ENCODE measurements around the gene CRYBG3.

The CRYBG3 gene

GRCh38 chr3:97830638-97831037 lies 8.8 kb downstream of the CRYBG3 start:
- Histone ChIP-seq H3K4me1 (ENCODE audit: control insufficient read depth, insufficient read depth, low read length) (peaks cover 4% of the 10 kb centered on the region; the same call in 1 of the 2 replicates), H3K9me3 (ENCODE audit: control insufficient read depth, insufficient read depth, low read depth, low read length) (no peaks in the 10 kb centered on the region), H3K36me3 (ENCODE audit: control insufficient read depth in 2 of 2, insufficient read depth in 1 of 2, low read length in 2 of 2) (no peaks in the 10 kb centered on the region), H3K4me3 (ENCODE audit: low read depth, low read length) (no peak overlapping the region), H3K27ac (ENCODE audit: extremely low read depth, low read depth, low read length) (no peak overlapping the region)
- TF ChIP-seq ZBTB7A (tag by site-specific recombination; IDR thresholded peaks at IDR 0.05; ENCODE audit: low read depth) = no peak
- TF ChIP-seq ZSCAN5A (tag by site-specific recombination; IDR thresholded peaks at IDR 0.05) = no peak
- TF ChIP-seq GFI1B (tag by site-specific recombination; IDR thresholded peaks at IDR 0.05) = no peak
- TF ChIP-seq ZNF747 (tag by site-specific recombination; IDR thresholded peaks at IDR 0.05) = no peak
- TF ChIP-seq ZNF776 (tag by site-specific recombination; IDR thresholded peaks at IDR 0.05; ENCODE audit: borderline replicate concordance) = no peak
- ChIA-PET POLR2A (no interaction called here), CTCF (no interaction called here)

- no peaks in the 10 kb centered on the region for H3K9me3 ChIP-seq (ENCODE audit: control insufficient read depth, insufficient read depth, low read depth, low read length)
- TF ChIP-seq ZNF621 (tag by site-specific recombination; IDR thresholded peaks at IDR 0.05) (no peak), ZNF184 (tag by site-specific recombination; IDR thresholded peaks at IDR 0.05) (no peak), GLIS2 (tag by site-specific recombination; IDR thresholded peaks at IDR 0.05) (no peak), ZNF514 (tag by site-specific recombination; IDR thresholded peaks at IDR 0.05) (no peak), ZBTB1 (tag by site-specific recombination; IDR thresholded peaks at IDR 0.05) (no peak), ZNF19 (tag by site-specific recombination; IDR thresholded peaks at IDR 0.05; ENCODE audit: low read depth) (no peak), ZSCAN16 (tag by site-specific recombination; IDR thresholded peaks at IDR 0.05) (no peak), ZNF133 (tag by site-specific recombination; IDR thresholded peaks at IDR 0.05) (no peak), PRDM2 (tag by site-specific recombination; IDR thresholded peaks at IDR 0.05; ENCODE audit: borderline replicate concordance) (no peak)
- TF ChIP-seq, protein P1, sequence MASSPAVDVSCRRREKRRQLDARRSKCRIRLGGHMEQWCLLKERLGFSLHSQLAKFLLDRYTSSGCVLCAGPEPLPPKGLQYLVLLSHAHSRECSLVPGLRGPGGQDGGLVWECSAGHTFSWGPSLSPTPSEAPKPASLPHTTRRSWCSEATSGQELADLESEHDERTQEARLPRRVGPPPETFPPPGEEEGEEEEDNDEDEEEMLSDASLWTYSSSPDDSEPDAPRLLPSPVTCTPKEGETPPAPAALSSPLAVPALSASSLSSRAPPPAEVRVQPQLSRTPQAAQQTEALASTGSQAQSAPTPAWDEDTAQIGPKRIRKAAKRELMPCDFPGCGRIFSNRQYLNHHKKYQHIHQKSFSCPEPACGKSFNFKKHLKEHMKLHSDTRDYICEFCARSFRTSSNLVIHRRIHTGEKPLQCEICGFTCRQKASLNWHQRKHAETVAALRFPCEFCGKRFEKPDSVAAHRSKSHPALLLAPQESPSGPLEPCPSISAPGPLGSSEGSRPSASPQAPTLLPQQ (tag by site-specific recombination; IDR thresholded peaks at IDR 0.05) = no peak
- H3K36me3 ChIP-seq (ENCODE audit: control insufficient read depth in 2 of 2, insufficient read depth in 1 of 2, low read length in 2 of 2) = no peaks in the 10 kb centered on the region
- CTCF ChIA-PET = no interaction called here
- no peak overlapping the region for H3K27ac ChIP-seq (ENCODE audit: extremely low read depth, low read depth, low read length)
- peaks cover 4% of the 10 kb centered on the region; the same call in 1 of the 2 replicates for H3K4me1 ChIP-seq (ENCODE audit: control insufficient read depth, insufficient read depth, low read length)
- H3K4me3 ChIP-seq (ENCODE audit: low read depth, low read length) = no peak overlapping the region
- POLR2A ChIA-PET = no interaction called here
Observed at GRCh38 chr3:97831140-97831539, 9.3 kb downstream of the CRYBG3 start.
